K562 (cell line): ENCODE data around the gene TEX261. TPM values are rescaled to one million over a fixed set of nuclear protein-coding genes. Genes with fewer than 3 reads are reported as not detected.

Source experiments
- CBFB ChIP-seq: sonication (generic); formaldehyde crosslinking; IDR thresholded peaks from 2 replicates; pipeline ENCODE4 v1.4.0; 2020; ENCODE audit warnings: mild to moderate bottlenecking, missing genetic modification reagents
- DACH1 ChIP-seq: fragments of 450-650 bp; IDR thresholded peaks from 2 replicates; pipeline ENCODE4 v1.6.1; 2018; ENCODE audit not compliant: partially characterized antibody
- MECOM ChIP-seq: fragments of 250-450 bp; sonication (Bioruptor Pico); IDR thresholded peaks from 2 replicates; pipeline ENCODE4 v1.8.0; 2022; ENCODE audit warnings: inconsistent platforms
- MYC ChIP-seq, 2 experiments: fragments of 250-450 bp in 1 of 2; sonication (Bioruptor Pico) in 1 of 2; IDR thresholded peaks; 2 replicates each; pipeline versions ENCODE4 v1.5.1 to v1.6.1; 2012 to 2021; ENCODE audit warnings: low read depth in 2 of 2, borderline replicate concordance in 1 of 2, improper control_type of control experiment in 1 of 2, low read length in 1 of 2, mild to moderate bottlenecking in 1 of 2, moderate library complexity in 1 of 2
- NCOR1 ChIP-seq: fragments of 450-650 bp; IDR thresholded peaks from 2 replicates; pipeline ENCODE4 v1.6.1; 2016; ENCODE audit warnings: mild to moderate bottlenecking, moderate library complexity
- RAD21 ChIP-seq, 2 experiments: fragments of 250-450 bp in 1 of 2; fragments of 450-650 bp in 1 of 2; sonication (Bioruptor Pico) in 1 of 2; formaldehyde crosslinking in 1 of 2; IDR thresholded peaks in 1 of 2; conservative IDR thresholded peaks in 1 of 2; 2 replicates each; pipeline versions ENCODE4 v1.4.0 to v1.8.0; 2020 to 2022; ENCODE audit warnings: mild to moderate bottlenecking in 2 of 2, moderate library complexity in 1 of 2
- RBFOX2 ChIP-seq: fragments of 200-400 bp; formaldehyde crosslinking; IDR thresholded peaks from 2 replicates; pipeline ENCODE4 v1.6.1; 2017; ENCODE audit warnings: low read depth, mild to moderate bottlenecking, low read length, moderate library complexity
- ZNF408 ChIP-seq: fragments of 250-450 bp; sonication (Bioruptor Pico); IDR thresholded peaks from 2 replicates; pipeline ENCODE4 v1.4.0; 2020; ENCODE audit warnings: low read depth, mild to moderate bottlenecking, moderate library complexity
- ZNF764 ChIP-seq: fragments of 250-450 bp; sonication (Bioruptor Pico); IDR thresholded peaks from 2 replicates; pipeline ENCODE4 v1.4.0; 2020; ENCODE audit warnings: low read depth, mild to moderate bottlenecking, moderate library complexity
- polyA plus RNA-seq, 8 experiments: library from polyadenylated mRNA; depleted of rRNA in 4 of 8; stranded (reverse) in 5 of 8; unstranded in 3 of 8; fragments of >200 nt; fragmentation: Nextera tagmentation in 2 of 8; fragmentation: Illumina TruSeq in 1 of 8; extraction: Ambion mirVana in 2 of 8; extraction: Trizol in 1 of 8; gene quantifications; 2 replicates each; pipeline versions ENCODE4 v1.2.1 to v1.2.3, GENCODE V29; 2011 to 2014; ENCODE audit warnings: inconsistent platforms in 1 of 8, missing spikeins in 1 of 8
- total RNA-seq, 7 experiments: library from RNA; depleted of rRNA in 6 of 7; stranded (reverse); fragments of >200 nt in 6 of 7; fragmentation: Illumina TruSeq in 2 of 7; extraction: Trizol in 2 of 7; gene quantifications; 2 replicates each; pipeline versions ENCODE4 v1.2.1 to v1.2.3, GENCODE V29; 2011 to 2021; ENCODE audit warnings: low replicate concordance in 1 of 7
- TF ChIP-seq, protein P1 (sequence below): fragments of 450-650 bp; IDR thresholded peaks from 2 replicates; pipeline ENCODE4 v1.6.1; 2016; ENCODE audit warnings: mild to moderate bottlenecking, moderate library complexity
- TF ChIP-seq, protein P2 (sequence below), 2 experiments: IDR thresholded peaks; 2 replicates each; pipeline ENCODE4 v1.6.1; 2011; ENCODE audit warnings: borderline replicate concordance in 1 of 2, control low read depth in 1 of 2, low read depth in 1 of 2, low read length in 1 of 2, mild to moderate bottlenecking in 1 of 2, mixed read lengths in 1 of 2, moderate library complexity in 1 of 2; ENCODE audit not compliant: insufficient read depth in 1 of 2, insufficient read length in 1 of 2, poor library complexity in 1 of 2, severe bottlenecking in 1 of 2; ENCODE audit errors: extremely low read depth in 1 of 2

TEX261 gene
- total and polyA plus RNA-seq, 9 of the 15 experiments (the other 6 are each of a cell fraction or from before 2014, with no cell fraction given) = 11.9 to 110 (median 51.9) TPM

DNA sequence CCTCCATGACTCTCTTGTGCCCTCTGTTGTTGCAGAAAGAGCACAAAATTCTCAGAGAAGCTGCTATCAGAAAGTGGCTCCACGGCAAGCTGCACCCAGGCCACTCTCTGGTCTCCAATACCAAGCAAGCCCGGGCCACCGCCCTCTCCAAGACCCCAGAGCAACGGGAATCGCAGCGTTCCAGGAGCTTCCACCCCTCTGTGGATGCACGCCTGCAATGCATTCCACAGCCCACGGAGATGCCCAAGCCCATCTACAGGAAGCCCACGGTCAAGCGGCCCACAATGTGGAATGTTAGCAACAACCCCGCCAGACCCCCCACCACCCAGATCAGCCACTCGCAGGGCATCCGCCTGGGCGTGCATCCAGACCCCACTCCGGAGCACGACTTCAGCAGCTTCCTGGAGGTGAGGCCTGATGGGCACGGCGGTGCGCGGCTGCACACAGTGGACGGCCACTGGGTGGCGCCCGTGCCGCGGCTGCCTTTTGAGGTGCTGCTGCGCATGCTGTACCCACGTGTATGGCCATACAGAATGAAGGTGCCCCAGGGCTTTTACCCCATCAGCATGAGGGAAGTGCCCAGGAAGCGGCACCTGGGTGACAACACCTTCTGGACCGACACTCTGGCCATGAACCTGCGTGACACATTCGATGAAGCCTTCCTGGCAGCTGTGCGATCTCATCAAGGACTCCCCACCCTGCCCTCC lies 9.9 kb downstream of the TEX261 start (continued):
- TF ChIP-seq, protein P1, sequence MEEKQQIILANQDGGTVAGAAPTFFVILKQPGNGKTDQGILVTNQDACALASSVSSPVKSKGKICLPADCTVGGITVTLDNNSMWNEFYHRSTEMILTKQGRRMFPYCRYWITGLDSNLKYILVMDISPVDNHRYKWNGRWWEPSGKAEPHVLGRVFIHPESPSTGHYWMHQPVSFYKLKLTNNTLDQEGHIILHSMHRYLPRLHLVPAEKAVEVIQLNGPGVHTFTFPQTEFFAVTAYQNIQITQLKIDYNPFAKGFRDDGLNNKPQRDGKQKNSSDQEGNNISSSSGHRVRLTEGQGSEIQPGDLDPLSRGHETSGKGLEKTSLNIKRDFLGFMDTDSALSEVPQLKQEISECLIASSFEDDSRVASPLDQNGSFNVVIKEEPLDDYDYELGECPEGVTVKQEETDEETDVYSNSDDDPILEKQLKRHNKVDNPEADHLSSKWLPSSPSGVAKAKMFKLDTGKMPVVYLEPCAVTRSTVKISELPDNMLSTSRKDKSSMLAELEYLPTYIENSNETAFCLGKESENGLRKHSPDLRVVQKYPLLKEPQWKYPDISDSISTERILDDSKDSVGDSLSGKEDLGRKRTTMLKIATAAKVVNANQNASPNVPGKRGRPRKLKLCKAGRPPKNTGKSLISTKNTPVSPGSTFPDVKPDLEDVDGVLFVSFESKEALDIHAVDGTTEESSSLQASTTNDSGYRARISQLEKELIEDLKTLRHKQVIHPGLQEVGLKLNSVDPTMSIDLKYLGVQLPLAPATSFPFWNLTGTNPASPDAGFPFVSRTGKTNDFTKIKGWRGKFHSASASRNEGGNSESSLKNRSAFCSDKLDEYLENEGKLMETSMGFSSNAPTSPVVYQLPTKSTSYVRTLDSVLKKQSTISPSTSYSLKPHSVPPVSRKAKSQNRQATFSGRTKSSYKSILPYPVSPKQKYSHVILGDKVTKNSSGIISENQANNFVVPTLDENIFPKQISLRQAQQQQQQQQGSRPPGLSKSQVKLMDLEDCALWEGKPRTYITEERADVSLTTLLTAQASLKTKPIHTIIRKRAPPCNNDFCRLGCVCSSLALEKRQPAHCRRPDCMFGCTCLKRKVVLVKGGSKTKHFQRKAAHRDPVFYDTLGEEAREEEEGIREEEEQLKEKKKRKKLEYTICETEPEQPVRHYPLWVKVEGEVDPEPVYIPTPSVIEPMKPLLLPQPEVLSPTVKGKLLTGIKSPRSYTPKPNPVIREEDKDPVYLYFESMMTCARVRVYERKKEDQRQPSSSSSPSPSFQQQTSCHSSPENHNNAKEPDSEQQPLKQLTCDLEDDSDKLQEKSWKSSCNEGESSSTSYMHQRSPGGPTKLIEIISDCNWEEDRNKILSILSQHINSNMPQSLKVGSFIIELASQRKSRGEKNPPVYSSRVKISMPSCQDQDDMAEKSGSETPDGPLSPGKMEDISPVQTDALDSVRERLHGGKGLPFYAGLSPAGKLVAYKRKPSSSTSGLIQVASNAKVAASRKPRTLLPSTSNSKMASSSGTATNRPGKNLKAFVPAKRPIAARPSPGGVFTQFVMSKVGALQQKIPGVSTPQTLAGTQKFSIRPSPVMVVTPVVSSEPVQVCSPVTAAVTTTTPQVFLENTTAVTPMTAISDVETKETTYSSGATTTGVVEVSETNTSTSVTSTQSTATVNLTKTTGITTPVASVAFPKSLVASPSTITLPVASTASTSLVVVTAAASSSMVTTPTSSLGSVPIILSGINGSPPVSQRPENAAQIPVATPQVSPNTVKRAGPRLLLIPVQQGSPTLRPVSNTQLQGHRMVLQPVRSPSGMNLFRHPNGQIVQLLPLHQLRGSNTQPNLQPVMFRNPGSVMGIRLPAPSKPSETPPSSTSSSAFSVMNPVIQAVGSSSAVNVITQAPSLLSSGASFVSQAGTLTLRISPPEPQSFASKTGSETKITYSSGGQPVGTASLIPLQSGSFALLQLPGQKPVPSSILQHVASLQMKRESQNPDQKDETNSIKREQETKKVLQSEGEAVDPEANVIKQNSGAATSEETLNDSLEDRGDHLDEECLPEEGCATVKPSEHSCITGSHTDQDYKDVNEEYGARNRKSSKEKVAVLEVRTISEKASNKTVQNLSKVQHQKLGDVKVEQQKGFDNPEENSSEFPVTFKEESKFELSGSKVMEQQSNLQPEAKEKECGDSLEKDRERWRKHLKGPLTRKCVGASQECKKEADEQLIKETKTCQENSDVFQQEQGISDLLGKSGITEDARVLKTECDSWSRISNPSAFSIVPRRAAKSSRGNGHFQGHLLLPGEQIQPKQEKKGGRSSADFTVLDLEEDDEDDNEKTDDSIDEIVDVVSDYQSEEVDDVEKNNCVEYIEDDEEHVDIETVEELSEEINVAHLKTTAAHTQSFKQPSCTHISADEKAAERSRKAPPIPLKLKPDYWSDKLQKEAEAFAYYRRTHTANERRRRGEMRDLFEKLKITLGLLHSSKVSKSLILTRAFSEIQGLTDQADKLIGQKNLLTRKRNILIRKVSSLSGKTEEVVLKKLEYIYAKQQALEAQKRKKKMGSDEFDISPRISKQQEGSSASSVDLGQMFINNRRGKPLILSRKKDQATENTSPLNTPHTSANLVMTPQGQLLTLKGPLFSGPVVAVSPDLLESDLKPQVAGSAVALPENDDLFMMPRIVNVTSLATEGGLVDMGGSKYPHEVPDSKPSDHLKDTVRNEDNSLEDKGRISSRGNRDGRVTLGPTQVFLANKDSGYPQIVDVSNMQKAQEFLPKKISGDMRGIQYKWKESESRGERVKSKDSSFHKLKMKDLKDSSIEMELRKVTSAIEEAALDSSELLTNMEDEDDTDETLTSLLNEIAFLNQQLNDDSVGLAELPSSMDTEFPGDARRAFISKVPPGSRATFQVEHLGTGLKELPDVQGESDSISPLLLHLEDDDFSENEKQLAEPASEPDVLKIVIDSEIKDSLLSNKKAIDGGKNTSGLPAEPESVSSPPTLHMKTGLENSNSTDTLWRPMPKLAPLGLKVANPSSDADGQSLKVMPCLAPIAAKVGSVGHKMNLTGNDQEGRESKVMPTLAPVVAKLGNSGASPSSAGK = peak; percentile 28; the same call in 1 of the 2 replicates
- TF ChIP-seq RBFOX2 = 0 out of 2 replicates have a peak, but pooled peaks have one; percentile 25
- TF ChIP-seq NCOR1 = no peak
- no peak for TF ChIP-seq ZNF408 (CRISPR knock-in tag)
- TF ChIP-seq RAD21 (CRISPR knock-in tag; conservative IDR thresholded peaks at IDR 0.05 in 1 of 2, IDR thresholded peaks at IDR 0.05 in 1 of 2) = peak; percentile 23 to 57; a peak in 3 of 4 replicates
- no peak for TF ChIP-seq CBFB (CRISPR knock-in tag)
- no peak for TF ChIP-seq MECOM (CRISPR knock-in tag)
- TF ChIP-seq, protein P2, sequence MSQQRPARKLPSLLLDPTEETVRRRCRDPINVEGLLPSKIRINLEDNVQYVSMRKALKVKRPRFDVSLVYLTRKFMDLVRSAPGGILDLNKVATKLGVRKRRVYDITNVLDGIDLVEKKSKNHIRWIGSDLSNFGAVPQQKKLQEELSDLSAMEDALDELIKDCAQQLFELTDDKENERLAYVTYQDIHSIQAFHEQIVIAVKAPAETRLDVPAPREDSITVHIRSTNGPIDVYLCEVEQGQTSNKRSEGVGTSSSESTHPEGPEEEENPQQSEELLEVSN (IDR thresholded peaks at IDR 0.05; ENCODE audit: borderline replicate concordance in 1 of 2, extremely low read depth in 1 of 2, insufficient read depth in 1 of 2, insufficient read length in 1 of 2, low read depth in 1 of 2, low read length in 1 of 2, poor library complexity in 1 of 2, severe bottlenecking in 1 of 2) = peak in 1 of 2 experiments; percentile 63
- no peak for TF ChIP-seq DACH1
- peak; percentile 68 for TF ChIP-seq MYC (IDR thresholded peaks at IDR 0.05; ENCODE audit: low read depth, low read length)
- no peak for TF ChIP-seq MYC (CRISPR knock-in tag; IDR thresholded peaks at IDR 0.05; ENCODE audit: borderline replicate concordance, low read depth)
- no peak for TF ChIP-seq ZNF764 (CRISPR knock-in tag)
